ENCODE data around the gene RFNG. TPM values are rescaled to one million over a fixed set of nuclear protein-coding genes. Genes with fewer than 3 reads are reported as not detected.

RFNG gene
- total RNA-seq, 2 donors from 2014 or later: 37.9 to 43.1 TPM

DNA sequence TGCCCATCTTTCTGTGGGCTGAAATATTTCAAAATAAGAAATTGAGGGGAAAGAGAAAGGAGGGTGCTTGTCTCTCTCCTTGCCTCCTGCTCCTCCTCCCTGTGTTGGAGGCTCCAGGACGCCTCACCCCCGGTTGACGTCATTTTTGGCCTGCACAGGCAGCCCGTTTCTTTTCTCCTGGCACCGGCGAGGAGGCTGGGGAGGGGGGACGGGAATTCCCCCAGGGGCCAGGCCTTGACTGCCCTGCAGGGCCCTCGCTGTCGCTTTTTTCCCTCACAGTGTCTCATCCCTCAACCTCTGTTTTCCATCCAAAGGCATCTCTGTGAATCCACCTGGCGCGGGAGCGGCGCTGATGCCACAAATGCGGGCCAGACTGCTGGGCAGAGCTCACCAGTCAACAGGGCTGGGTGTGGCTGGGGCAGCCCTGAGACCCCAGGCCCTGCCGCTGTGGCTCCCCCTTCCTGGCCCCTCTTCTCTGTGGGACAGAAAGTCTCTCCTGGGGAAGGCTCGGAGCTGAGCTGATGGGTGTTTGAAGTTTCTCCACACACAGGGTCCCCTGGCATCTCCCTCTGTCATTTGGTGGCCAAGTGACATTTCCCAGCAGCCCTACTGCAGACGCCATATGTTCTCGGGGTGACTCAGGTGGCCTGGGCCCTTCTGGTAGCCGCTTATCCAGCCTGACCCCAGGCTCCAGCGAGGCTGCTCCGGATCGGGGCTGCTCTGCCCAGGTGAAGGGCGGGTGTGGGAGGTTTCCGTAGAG is 45.0 kb downstream of the RFNG start:
- Histone ChIP-seq H3K36me3 (replicated peaks in 1 of 2; ENCODE audit: insufficient read depth in 1 of 2, low read depth in 2 of 2) (no peaks in the 10 kb centered on the region), H3K4me3 (no peak overlapping the region), H3K9me3 (no peaks in the 10 kb centered on the region), H3K27ac (no peak overlapping the region), H3K27me3 (no peaks in the 10 kb centered on the region), H3K4me1 (no peaks in the 10 kb centered on the region)
- 86 to 91% methylated on average over 14 to 24 of the region's 24 CpGs for WGBS, 2 donors
- TF ChIP-seq, protein P1, sequence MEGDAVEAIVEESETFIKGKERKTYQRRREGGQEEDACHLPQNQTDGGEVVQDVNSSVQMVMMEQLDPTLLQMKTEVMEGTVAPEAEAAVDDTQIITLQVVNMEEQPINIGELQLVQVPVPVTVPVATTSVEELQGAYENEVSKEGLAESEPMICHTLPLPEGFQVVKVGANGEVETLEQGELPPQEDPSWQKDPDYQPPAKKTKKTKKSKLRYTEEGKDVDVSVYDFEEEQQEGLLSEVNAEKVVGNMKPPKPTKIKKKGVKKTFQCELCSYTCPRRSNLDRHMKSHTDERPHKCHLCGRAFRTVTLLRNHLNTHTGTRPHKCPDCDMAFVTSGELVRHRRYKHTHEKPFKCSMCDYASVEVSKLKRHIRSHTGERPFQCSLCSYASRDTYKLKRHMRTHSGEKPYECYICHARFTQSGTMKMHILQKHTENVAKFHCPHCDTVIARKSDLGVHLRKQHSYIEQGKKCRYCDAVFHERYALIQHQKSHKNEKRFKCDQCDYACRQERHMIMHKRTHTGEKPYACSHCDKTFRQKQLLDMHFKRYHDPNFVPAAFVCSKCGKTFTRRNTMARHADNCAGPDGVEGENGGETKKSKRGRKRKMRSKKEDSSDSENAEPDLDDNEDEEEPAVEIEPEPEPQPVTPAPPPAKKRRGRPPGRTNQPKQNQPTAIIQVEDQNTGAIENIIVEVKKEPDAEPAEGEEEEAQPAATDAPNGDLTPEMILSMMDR (IDR thresholded peaks at IDR 0.05): no peak
- no peak for TF ChIP-seq POLR2A (IDR thresholded peaks at IDR 0.05)
- ATAC-seq: no peak
- intact Hi-C loops (cut with DNase I): no loop called here
- DNase-seq: no peak

DNA sequence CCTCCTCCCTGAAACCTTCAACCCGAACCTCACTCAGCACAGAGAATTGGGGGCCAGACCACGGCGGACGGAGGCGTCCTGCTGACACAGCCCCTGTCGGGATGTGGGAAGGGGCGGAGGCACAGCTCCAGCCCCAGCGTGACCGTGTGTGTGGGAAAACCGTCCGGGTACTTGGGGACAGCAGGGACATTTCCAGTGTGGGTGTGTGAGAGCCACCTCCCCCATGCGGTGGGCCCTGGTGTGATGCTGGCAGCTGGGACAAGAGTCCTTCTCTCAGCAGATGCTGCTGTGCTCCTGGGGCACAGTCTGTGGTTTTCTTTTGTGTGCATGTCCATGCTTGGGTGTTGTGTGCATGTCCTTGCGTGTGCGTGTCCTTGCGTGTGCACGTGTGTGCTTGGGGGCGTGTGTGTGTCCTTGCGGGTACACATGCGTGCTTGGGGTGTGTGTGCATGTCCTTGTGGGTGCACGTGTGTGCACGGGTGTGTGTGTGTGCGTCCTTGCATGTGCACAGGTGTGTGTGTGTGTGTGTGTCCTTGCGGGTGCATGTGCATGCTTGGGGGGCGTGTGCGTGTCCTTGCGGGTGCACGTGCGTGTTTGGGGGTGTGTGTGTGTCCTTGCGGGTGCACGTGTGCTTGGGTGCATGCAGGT is 45.8 kb downstream of the RFNG start:
- 88 to 90% methylated on average over 29 to 30 of the region's 30 CpGs for WGBS, 2 donors
- ATAC-seq (no peak), DNase-seq (no peak)
- Histone ChIP-seq H3K27ac (no peak overlapping the region), H3K9me3 (no peaks in the 10 kb centered on the region), H3K4me3 (no peak overlapping the region), H3K27me3 (no peaks in the 10 kb centered on the region), H3K4me1 (no peaks in the 10 kb centered on the region), H3K36me3 (replicated peaks in 1 of 2; ENCODE audit: insufficient read depth in 1 of 2, low read depth in 2 of 2) (no peaks in the 10 kb centered on the region)
- no peak for TF ChIP-seq POLR2A (IDR thresholded peaks at IDR 0.05)
- TF ChIP-seq, protein P1 (IDR thresholded peaks at IDR 0.05): no peak
- intact Hi-C loops (cut with DNase I): no loop called here

DNA sequence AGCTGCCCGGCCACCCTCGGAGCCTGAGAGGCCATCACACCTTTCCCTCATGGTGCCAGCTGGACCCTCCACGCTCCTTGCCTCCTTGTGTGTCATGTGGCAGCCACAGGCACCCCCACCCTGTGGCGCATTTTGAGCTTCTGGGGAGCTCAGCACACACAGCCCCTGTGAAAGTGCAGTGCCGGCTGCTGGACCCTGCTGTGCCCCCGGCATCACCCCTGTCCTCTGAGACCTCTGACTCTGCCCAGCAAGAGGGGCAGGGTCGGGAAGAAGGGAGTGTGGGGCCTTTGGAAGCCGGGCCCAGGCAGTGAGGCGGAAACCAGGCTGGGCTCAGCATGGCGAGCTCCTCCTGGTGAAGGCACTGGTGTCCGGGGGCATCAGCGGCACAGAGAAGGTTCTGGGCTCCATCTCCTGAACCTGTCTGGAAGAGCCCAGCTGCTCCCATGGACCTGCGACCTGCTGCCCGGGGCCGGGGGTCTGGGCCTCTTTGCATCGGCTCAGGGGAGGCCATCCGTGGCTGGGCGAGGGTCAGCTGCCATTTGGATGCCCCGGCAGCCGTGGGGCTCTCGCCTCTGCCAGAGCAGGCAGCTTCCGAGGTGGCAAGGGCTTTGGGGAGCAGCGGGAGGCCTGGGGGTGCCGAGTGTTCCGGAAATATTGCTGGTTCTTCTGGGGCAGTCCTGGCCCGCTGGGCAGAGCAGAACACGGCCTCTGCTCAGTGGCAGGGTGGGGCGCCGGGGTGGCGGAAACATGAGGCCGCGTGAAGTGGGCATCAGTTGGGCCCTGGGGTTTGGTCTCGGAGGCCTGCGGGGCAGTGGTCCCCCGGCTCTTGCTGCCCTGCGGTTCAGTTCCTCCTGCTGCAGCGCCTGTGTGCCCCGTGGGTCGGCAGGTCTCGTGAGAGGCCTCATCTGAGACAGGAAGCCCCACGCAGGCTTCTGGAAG is 46.8 kb downstream of the RFNG start:
- TF ChIP-seq POLR2A (IDR thresholded peaks at IDR 0.05): no peak
- TF ChIP-seq, protein P1 (IDR thresholded peaks at IDR 0.05): no peak
- Histone ChIP-seq H3K4me3 (no peak overlapping the region), H3K27ac (no peak overlapping the region), H3K9me3 (no peaks in the 10 kb centered on the region), H3K4me1 (no peaks in the 10 kb centered on the region), H3K36me3 (replicated peaks in 1 of 2; ENCODE audit: insufficient read depth in 1 of 2, low read depth in 2 of 2) (no peaks in the 10 kb centered on the region), H3K27me3 (no peaks in the 10 kb centered on the region)
- no peak for ATAC-seq
- 87 to 93% methylated on average over 19 to 40 of the region's 41 CpGs for whole genome bisulfite sequencing, 2 donors
- intact Hi-C loops (cut with DNase I): no loop called here
- no peak for DNase-seq

DNA sequence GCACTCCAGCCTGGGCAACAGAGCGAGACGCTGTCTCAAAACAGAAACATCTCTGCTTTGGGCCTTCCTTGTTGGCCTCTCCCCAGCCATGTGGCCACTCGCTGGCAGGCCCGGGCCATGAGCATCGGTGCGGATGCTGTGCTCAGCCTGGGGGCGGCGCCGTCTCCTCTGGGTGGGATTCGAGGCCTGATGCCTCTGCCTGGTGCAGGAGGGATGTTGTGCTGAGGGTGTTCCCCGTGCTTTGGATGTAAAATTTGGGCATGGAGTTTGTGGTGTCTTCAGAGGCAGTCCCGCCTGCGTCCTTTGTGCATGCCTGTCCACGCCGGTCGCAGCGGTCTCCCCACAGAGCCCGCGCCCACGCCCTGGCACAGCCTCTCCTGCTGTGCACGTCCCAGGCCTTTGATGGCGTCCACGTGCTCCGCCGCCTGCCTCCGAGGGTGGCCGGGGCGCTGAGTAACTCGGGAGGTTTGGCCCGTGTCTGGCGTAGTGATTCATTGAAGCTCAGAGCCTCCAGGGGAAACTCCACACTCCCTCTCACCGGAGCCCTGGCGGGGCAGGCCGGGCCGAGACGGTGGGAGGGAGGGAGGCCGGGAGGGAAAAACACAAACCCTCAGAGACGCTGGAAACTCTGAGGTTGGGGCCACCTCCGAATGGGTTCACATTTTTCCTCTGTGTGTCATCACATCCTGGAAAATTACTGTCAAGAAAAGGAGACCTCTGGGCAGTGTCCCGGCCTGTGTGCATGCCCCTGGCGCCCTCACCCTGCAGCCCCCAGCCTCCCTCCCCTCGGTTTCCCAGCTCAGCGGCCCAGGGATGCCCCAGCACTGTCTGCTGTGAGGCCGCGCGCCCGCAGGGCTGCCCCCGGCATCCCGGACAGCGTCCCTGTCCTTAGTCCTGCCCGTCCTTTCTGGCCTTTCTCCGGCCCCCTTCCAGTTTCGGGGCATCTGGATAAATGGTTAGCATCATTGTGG is 47.9 kb downstream of the RFNG start:
- no peaks in the 10 kb centered on the region for H3K36me3 ChIP-seq (replicated peaks in 1 of 2; ENCODE audit: insufficient read depth in 1 of 2, low read depth in 2 of 2)
- no peaks in the 10 kb centered on the region for H3K9me3 ChIP-seq
- WGBS, 2 donors: 80 to 86% methylated on average over 26 to 51 of the region's 53 CpGs
- no peak overlapping the region for H3K27ac ChIP-seq
- ATAC-seq (peak; percentile 41), DNase-seq (peak in 1 of 4 donors; percentile 37)
- no peak overlapping the region for H3K4me3 ChIP-seq
- TF ChIP-seq, protein P1 (IDR thresholded peaks at IDR 0.05): no peak
- no peak for TF ChIP-seq POLR2A (IDR thresholded peaks at IDR 0.05)
- H3K4me1 ChIP-seq: no peaks in the 10 kb centered on the region
- intact Hi-C loops (cut with DNase I): no loop called here
- H3K27me3 ChIP-seq: no peaks in the 10 kb centered on the region
